ENCODE measurements around the gene ARHGEF33. TPM values are rescaled to one million over a fixed set of nuclear protein-coding genes. Genes with fewer than 3 reads are reported as not detected.

Gene ARHGEF33
- total RNA-seq (2021; ENCODE audit: unreplicated experiment) (0.41 TPM), Bru-seq, nascent RNA (percentile 18 among the genes with signal in this experiment), BruChase-seq, experiment 1, labeled RNA remaining after a 2-hour chase (percentile 30 among the genes with signal in this experiment), BruChase-seq, experiment 2, labeled RNA remaining after a 6-hour chase (percentile 26 among the genes with signal in this experiment)
- polyA plus RNA-seq (2012; ENCODE audit: insufficient read length) = 0.71 TPM
- long read RNA-seq, partial matches to known transcripts = 1 of 2 reads
- long read RNA-seq, other reads (novel, unspliced or antisense) = 1 of 2 reads

GRCh38 chr2:38889575-38889974 lies at the start of gene ARHGEF33:
TSS of gene ARHGEF33 (plus strand) at chr2:38889875. CDS start at chr2:38919448, 29,573 bp downstream.
- TF ChIP-seq POLR2AphosphoS5 (IDR thresholded peaks at IDR 0.05; ENCODE audit: low read depth, low read length) (no peak), REST (IDR thresholded peaks at IDR 0.05; ENCODE audit: insufficient read depth in 1 of 2, low read depth in 2 of 2, low read length in 1 of 2) (no peak), SIN3A (IDR thresholded peaks at IDR 0.05; ENCODE audit: borderline replicate concordance, insufficient read depth, low read depth, low read length) (no peak), CTCF (IDR thresholded peaks at IDR 0.05) (no peak), TCF7L2 (IDR thresholded peaks at IDR 0.05; ENCODE audit: low read depth, low read length) (no peak)
- no peaks in the 10 kb centered on the region for H3K36me3 ChIP-seq (ENCODE audit: control insufficient read depth, insufficient read depth, low read length)
- no peak within 1 kb of the TSS for H3K4me3 ChIP-seq (ENCODE audit: low read depth in 2 of 2, low read length in 2 of 2)
- CTCF ChIA-PET = no interaction called here
- no peak for ATAC-seq
- no peak within 1 kb of the TSS for H3K27ac ChIP-seq (ENCODE audit: low read length)
- no TSS peak for BruUV-seq (replicated peaks)
- no peaks in the 10 kb centered on the region for H3K27me3 ChIP-seq (ENCODE audit: control insufficient read depth, insufficient read depth, low read length)
- H3K9me3 ChIP-seq (ENCODE audit: control insufficient read depth, insufficient read depth, low read depth, low read length) = no peaks in the 10 kb centered on the region
- H3K4me1 ChIP-seq (ENCODE audit: control insufficient read depth, insufficient read depth, low read length) = no peaks in the 10 kb centered on the region
- no peak for DNase-seq (ENCODE audit: low read depth, low spot score)
- in situ Hi-C loops (cut with HindIII; ENCODE audit: low pct_unique_long_range_greater_than_20kb, low sequenced_read_pairs) (no loop called here), intact Hi-C loops (cut with micrococcal nuclease; ENCODE audit: unreplicated experiment) (no loop called here)
- POLR2A ChIA-PET = no interaction called here

GRCh38 chr2:38850045-38850444 lies 39.6 kb upstream of the ARHGEF33 start:
- CTCF ChIA-PET = no interaction called here
- Histone ChIP-seq H3K27ac (ENCODE audit: low read length) (no peak overlapping the region), H3K4me1 (ENCODE audit: control insufficient read depth, insufficient read depth, low read length) (no peaks in the 10 kb centered on the region), H3K4me3 (ENCODE audit: low read depth in 2 of 2, low read length in 2 of 2) (no peak overlapping the region), H3K9me3 (ENCODE audit: control insufficient read depth, insufficient read depth, low read depth, low read length) (no peaks in the 10 kb centered on the region), H3K36me3 (ENCODE audit: control insufficient read depth, insufficient read depth, low read length) (peaks cover 8% of the 10 kb centered on the region; the same call in 1 of the 2 replicates), H3K27me3 (ENCODE audit: control insufficient read depth, insufficient read depth, low read length) (no peaks in the 10 kb centered on the region)
- intact Hi-C loops (cut with micrococcal nuclease; ENCODE audit: unreplicated experiment) = no loop called here
- no peak for TF ChIP-seq SIN3A (IDR thresholded peaks at IDR 0.05; ENCODE audit: borderline replicate concordance, insufficient read depth, low read depth, low read length)
- TF ChIP-seq REST (IDR thresholded peaks at IDR 0.05; ENCODE audit: insufficient read depth in 1 of 2, low read depth in 2 of 2, low read length in 1 of 2) = no peak
- no peak for TF ChIP-seq POLR2AphosphoS5 (IDR thresholded peaks at IDR 0.05; ENCODE audit: low read depth, low read length)
- no peak for TF ChIP-seq CTCF (IDR thresholded peaks at IDR 0.05)
- TF ChIP-seq TCF7L2 (IDR thresholded peaks at IDR 0.05; ENCODE audit: low read depth, low read length) = no peak
- BruUV-seq (replicated peaks) = no TSS peak
- in situ Hi-C loops (cut with HindIII; ENCODE audit: low pct_unique_long_range_greater_than_20kb, low sequenced_read_pairs) = no loop called here
- ATAC-seq (no peak), DNase-seq (ENCODE audit: low read depth, low spot score) (no peak)
- POLR2A ChIA-PET = no interaction called here
